H9 (cell line): ENCODE data around the gene EXOC3. TPM values are rescaled to one million over a fixed set of nuclear protein-coding genes. Genes with fewer than 3 reads are reported as not detected.

Experiments
- DNase-seq: peaks from one replicate; pipeline ENCODE4 v3.0.0-alpha.2; 2017
- H2AFZ ChIP-seq: one replicate; pipeline ENCODE4 v1.6.1; 2013; ENCODE audit warnings: mild to moderate bottlenecking, low read length, control low read depth, moderate library complexity
- H2AK5ac ChIP-seq: 2 replicates; pipeline ENCODE4 v1.6.1; 2013; ENCODE audit warnings: low read length, control low read depth, mixed read lengths; ENCODE audit not compliant: insufficient read length
- H2BK120ac ChIP-seq: one replicate; pipeline ENCODE4 v1.6.1; 2013; ENCODE audit warnings: low read depth, mild to moderate bottlenecking, low read length, control low read depth, inconsistent platforms; ENCODE audit not compliant: poor library complexity, severe bottlenecking
- H2BK12ac ChIP-seq: 2 replicates; pipeline ENCODE4 v1.6.1; 2013; ENCODE audit warnings: low read length, control low read depth, mixed read lengths, low read depth; ENCODE audit not compliant: insufficient read length
- H2BK15ac ChIP-seq: 2 replicates; pipeline ENCODE4 v1.6.1; 2013; ENCODE audit warnings: low read depth, low read length, control low read depth
- H2BK20ac ChIP-seq: one replicate; pipeline ENCODE4 v1.6.1; 2013; ENCODE audit warnings: low read depth, mild to moderate bottlenecking, low read length, control low read depth, inconsistent platforms; ENCODE audit not compliant: poor library complexity, severe bottlenecking
- H2BK5ac ChIP-seq: 2 replicates; pipeline ENCODE4 v1.6.1; 2013; ENCODE audit warnings: low read length, control low read depth, mixed read lengths; ENCODE audit not compliant: insufficient read length
- H3K14ac ChIP-seq: 2 replicates; pipeline ENCODE4 v1.6.1; 2013; ENCODE audit warnings: low read length, control low read depth; ENCODE audit not compliant: insufficient read depth
- H3K18ac ChIP-seq: 2 replicates; pipeline ENCODE4 v1.6.1; 2013; ENCODE audit warnings: low read depth, mild to moderate bottlenecking, mixed read lengths, low read length, control low read depth; ENCODE audit not compliant: insufficient read length
- H3K23ac ChIP-seq: 2 replicates; pipeline ENCODE4 v1.6.1; 2013; ENCODE audit warnings: low read length, control low read depth, mixed read lengths, low read depth; ENCODE audit not compliant: insufficient read length
- H3K23me2 ChIP-seq: 2 replicates; pipeline ENCODE4 v1.6.1; 2013; ENCODE audit warnings: low read depth, mild to moderate bottlenecking, mixed read lengths, low read length, control low read depth; ENCODE audit not compliant: insufficient read length, poor library complexity, severe bottlenecking
- H3K27ac ChIP-seq: 2 replicates; pipeline ENCODE4 v1.5.1; 2013; ENCODE audit warnings: low read length, control low read depth, mixed read lengths, low read depth; ENCODE audit not compliant: insufficient read length
- H3K27me3 ChIP-seq: 2 replicates; pipeline ENCODE4 v1.6.1; 2013; ENCODE audit warnings: low read length, control low read depth, inconsistent platforms; ENCODE audit not compliant: insufficient read depth
- H3K4ac ChIP-seq: 2 replicates; pipeline ENCODE4 v1.6.1; 2013; ENCODE audit warnings: low read depth, mild to moderate bottlenecking, control low read depth, inconsistent platforms, low read length, moderate library complexity
- H3K4me1 ChIP-seq: 2 replicates; pipeline ENCODE4 v1.6.1; 2013; ENCODE audit warnings: low read length, control low read depth, inconsistent platforms; ENCODE audit not compliant: insufficient read depth
- H3K4me2 ChIP-seq: 2 replicates; pipeline ENCODE4 v1.6.1; 2013; ENCODE audit warnings: low read length, control low read depth, mixed read lengths; ENCODE audit not compliant: insufficient read length, insufficient read depth
- H3K56ac ChIP-seq: 2 replicates; pipeline ENCODE4 v1.6.1; 2013; ENCODE audit warnings: low read depth, mild to moderate bottlenecking, mixed read lengths, low read length, control low read depth; ENCODE audit not compliant: insufficient read length
- H3K79me1 ChIP-seq: 2 replicates; pipeline ENCODE4 v1.6.1; 2013; ENCODE audit warnings: low read depth, mild to moderate bottlenecking, moderate library complexity, low read length, control low read depth, inconsistent platforms; ENCODE audit not compliant: insufficient read depth, poor library complexity, severe bottlenecking
- H3K79me2 ChIP-seq: 2 replicates; pipeline ENCODE4 v1.6.1; 2013; ENCODE audit warnings: low read length, control low read depth, inconsistent platforms; ENCODE audit not compliant: insufficient read depth
- H3K9ac ChIP-seq: 2 replicates; pipeline ENCODE4 v1.6.1; 2013; ENCODE audit warnings: low read length, control low read depth, mixed read lengths; ENCODE audit not compliant: insufficient read length; ENCODE audit errors: extremely low read depth
- H3K9me3 ChIP-seq: one replicate; pipeline ENCODE4 v1.6.1; 2013; ENCODE audit warnings: low read depth, low read length, inconsistent platforms; ENCODE audit not compliant: control insufficient read depth
- H3T11ph ChIP-seq: one replicate; pipeline ENCODE4 v1.6.1; 2013; ENCODE audit warnings: mild to moderate bottlenecking, low read length, control low read depth, inconsistent platforms
- H4K20me1 ChIP-seq: one replicate; pipeline ENCODE4 v1.6.1; 2013; ENCODE audit not compliant: control insufficient read depth, insufficient read length, insufficient read depth
- H4K5ac ChIP-seq: 2 replicates; pipeline ENCODE4 v1.6.1; 2013; ENCODE audit warnings: low read depth, mild to moderate bottlenecking, mixed read lengths, low read length, control low read depth; ENCODE audit not compliant: insufficient read length
- H4K8ac ChIP-seq: replicated peaks from 2 replicates; pipeline ENCODE4 v1.6.1; 2013; ENCODE audit warnings: low read length, control low read depth, mixed read lengths, low read depth; ENCODE audit not compliant: insufficient read length
- H4K91ac ChIP-seq: 2 replicates; pipeline ENCODE4 v1.6.1; 2013; ENCODE audit warnings: low read depth, mild to moderate bottlenecking, moderate library complexity, mixed read lengths, low read length, control low read depth; ENCODE audit not compliant: insufficient read length
- H3K27ac Mint-ChIP-seq, 3 experiments: 2 replicates in 2 of 3; 3 replicates in 1 of 3; pipeline ENCODE4 v1.8.0; 2020 to 2021; ENCODE audit warnings: mixed read lengths in 3 of 3, mild to moderate bottlenecking in 1 of 3, moderate library complexity in 1 of 3
- H3K27me3 Mint-ChIP-seq: 2 replicates; pipeline ENCODE4 v1.8.0; 2021; ENCODE audit warnings: low read depth, mild to moderate bottlenecking, moderate library complexity, mixed read lengths
- H3K36me3 Mint-ChIP-seq, 3 experiments: 2 replicates in 2 of 3; 3 replicates in 1 of 3; pipeline ENCODE4 v1.8.0; 2020 to 2021; ENCODE audit warnings: low read depth in 3 of 3, mixed read lengths in 3 of 3; ENCODE audit not compliant: insufficient read depth in 1 of 3
- H3K4me1 Mint-ChIP-seq, 2 experiments: 2 replicates each; pipeline ENCODE4 v1.8.0; 2020; ENCODE audit warnings: mixed read lengths in 2 of 2
- H3K4me3 Mint-ChIP-seq, 2 experiments: 2 replicates in 1 of 2; 3 replicates in 1 of 2; pipeline ENCODE4 v1.8.0; 2020 to 2021; ENCODE audit warnings: mild to moderate bottlenecking in 2 of 2, mixed read lengths in 2 of 2, moderate library complexity in 1 of 2
- H3K9me3 Mint-ChIP-seq, 2 experiments: 2 replicates in 1 of 2; 3 replicates in 1 of 2; pipeline ENCODE4 v1.8.0; 2020; ENCODE audit warnings: mild to moderate bottlenecking in 2 of 2, mixed read lengths in 2 of 2, moderate library complexity in 1 of 2
- WGBS: extraction: QIAGEN DNeasy Blood & Tissue Kit; methylation state at CpG from one replicate; pipeline ENCODE4 v1.1.7; 2013; ENCODE audit warnings: missing lambda C conversion rate, low lambda C conversion rate, mixed read lengths; ENCODE audit not compliant: insufficient read length; ENCODE audit errors: extremely low coverage; 5-methylcytosine and 5-hydroxymethylcytosine counted together
- total RNA-seq: library from RNA; stranded (reverse); gene quantifications from 2 replicates; pipeline ENCODE4 v1.2.1, GENCODE V29; 2021
- TF ChIP-seq, protein P1 (sequence below): fragments of 200-600 bp; sonication (generic); conservative IDR thresholded peaks from 3 replicates; pipeline ENCODE4 v1.8.0; 2021; ENCODE audit warnings: antibody characterized with exemption, mild to moderate bottlenecking

EXOC3 gene
- total RNA-seq, 1 experiment from 2014 or later: 36.7 TPM

GRCh38 chr5:511476-511875, 68.5 kb downstream of the EXOC3 start:
- Histone ChIP-seq H4K5ac (no peak overlapping the region), H3K18ac (no peak overlapping the region), H3K4me2 (no peak overlapping the region), H3T11ph (no peak overlapping the region), H3K27me3 (no peaks in the 10 kb centered on the region; the same call in 1 of the 2 replicates), H3K4me1 (no peaks in the 10 kb centered on the region), H3K9ac (no peak overlapping the region), H3K79me2 (no peaks in the 10 kb centered on the region), H2BK5ac (no peak overlapping the region), H2BK20ac (no peak overlapping the region), H2AK5ac (no peak overlapping the region), H4K91ac (no peak overlapping the region), H3K23me2 (no peaks in the 10 kb centered on the region), H3K14ac (no peak overlapping the region; the same call in 1 of the 2 replicates), H3K79me1 (no peaks in the 10 kb centered on the region), H2BK15ac (no peak overlapping the region), H3K4ac (no peak overlapping the region), H3K23ac (no peak overlapping the region), H3K9me3 (no peaks in the 10 kb centered on the region), H4K8ac (no peak overlapping the region), H2BK12ac (no peak overlapping the region), H3K56ac (no peak overlapping the region), H4K20me1 (no peaks in the 10 kb centered on the region), H2AFZ (no peak overlapping the region), H2BK120ac (no peak overlapping the region), H3K27ac (no peak overlapping the region)
- TF ChIP-seq, protein P1, sequence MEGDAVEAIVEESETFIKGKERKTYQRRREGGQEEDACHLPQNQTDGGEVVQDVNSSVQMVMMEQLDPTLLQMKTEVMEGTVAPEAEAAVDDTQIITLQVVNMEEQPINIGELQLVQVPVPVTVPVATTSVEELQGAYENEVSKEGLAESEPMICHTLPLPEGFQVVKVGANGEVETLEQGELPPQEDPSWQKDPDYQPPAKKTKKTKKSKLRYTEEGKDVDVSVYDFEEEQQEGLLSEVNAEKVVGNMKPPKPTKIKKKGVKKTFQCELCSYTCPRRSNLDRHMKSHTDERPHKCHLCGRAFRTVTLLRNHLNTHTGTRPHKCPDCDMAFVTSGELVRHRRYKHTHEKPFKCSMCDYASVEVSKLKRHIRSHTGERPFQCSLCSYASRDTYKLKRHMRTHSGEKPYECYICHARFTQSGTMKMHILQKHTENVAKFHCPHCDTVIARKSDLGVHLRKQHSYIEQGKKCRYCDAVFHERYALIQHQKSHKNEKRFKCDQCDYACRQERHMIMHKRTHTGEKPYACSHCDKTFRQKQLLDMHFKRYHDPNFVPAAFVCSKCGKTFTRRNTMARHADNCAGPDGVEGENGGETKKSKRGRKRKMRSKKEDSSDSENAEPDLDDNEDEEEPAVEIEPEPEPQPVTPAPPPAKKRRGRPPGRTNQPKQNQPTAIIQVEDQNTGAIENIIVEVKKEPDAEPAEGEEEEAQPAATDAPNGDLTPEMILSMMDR: no peak
- Mint-ChIP-seq H3K27me3 (peaks cover 62% of the 10 kb centered on the region), H3K27ac (no peak overlapping the region), H3K9me3 (peaks cover 0 to 3% of the 10 kb centered on the region in 2 experiments; a peak in 1 of 5 replicates), H3K4me1 (peaks cover 3% of the 10 kb centered on the region in 2 experiments; a peak in 2 of 4 replicates), H3K36me3 (no peaks in the 10 kb centered on the region), H3K4me3 (no peak overlapping the region)
- WGBS: no CpG with 5 or more reads among the region's 16 CpGs
- no peak for DNase-seq
